Neutrophil (primary cell): Measurements from ENCODE around the gene FAIM2.

ENCODE experiments used
- H3K27ac ChIP-seq: fragments of 200-600 bp; sonication (generic); 2 replicates; pipeline ENCODE4 v1.5.1; 2016; ENCODE audit warnings: mild to moderate bottlenecking, moderate library complexity
- H3K27me3 ChIP-seq: fragments of 200-600 bp; sonication (generic); 2 replicates; pipeline ENCODE4 v1.6.0; 2016; ENCODE audit warnings: mild to moderate bottlenecking
- H3K36me3 ChIP-seq: fragments of 200-600 bp; sonication (generic); 2 replicates; pipeline ENCODE4 v1.5.1; 2017
- H3K4me1 ChIP-seq, 2 experiments: fragments of 200-600 bp in 1 of 2; sonication (generic) in 1 of 2; 1 replicate in 1 of 2; 2 replicates in 1 of 2; pipeline versions ENCODE4 v1.5.1 to v1.6.1; 2013 to 2016; ENCODE audit warnings: low read depth in 1 of 2, low read length in 1 of 2, mild to moderate bottlenecking in 1 of 2, moderate library complexity in 1 of 2; ENCODE audit not compliant: control insufficient read depth in 1 of 2, insufficient read depth in 1 of 2
- H3K4me3 ChIP-seq, 2 experiments: fragments of 200-600 bp in 1 of 2; sonication (generic) in 1 of 2; 1 replicate in 1 of 2; 2 replicates in 1 of 2; pipeline ENCODE4 v1.5.1; 2013 to 2016; ENCODE audit warnings: low read depth in 1 of 2, low read length in 1 of 2, mild to moderate bottlenecking in 1 of 2, moderate library complexity in 1 of 2
- H3K9me3 ChIP-seq: fragments of 200-600 bp; sonication (generic); 2 replicates; pipeline ENCODE4 v1.5.1; 2016
- TF ChIP-seq, protein P1 (sequence below): fragments of 200-600 bp; sonication (generic); IDR thresholded peaks from 2 replicates; pipeline ENCODE4 v1.5.1; 2016; ENCODE audit warnings: antibody characterized with exemption

FAIM2 gene

DNA sequence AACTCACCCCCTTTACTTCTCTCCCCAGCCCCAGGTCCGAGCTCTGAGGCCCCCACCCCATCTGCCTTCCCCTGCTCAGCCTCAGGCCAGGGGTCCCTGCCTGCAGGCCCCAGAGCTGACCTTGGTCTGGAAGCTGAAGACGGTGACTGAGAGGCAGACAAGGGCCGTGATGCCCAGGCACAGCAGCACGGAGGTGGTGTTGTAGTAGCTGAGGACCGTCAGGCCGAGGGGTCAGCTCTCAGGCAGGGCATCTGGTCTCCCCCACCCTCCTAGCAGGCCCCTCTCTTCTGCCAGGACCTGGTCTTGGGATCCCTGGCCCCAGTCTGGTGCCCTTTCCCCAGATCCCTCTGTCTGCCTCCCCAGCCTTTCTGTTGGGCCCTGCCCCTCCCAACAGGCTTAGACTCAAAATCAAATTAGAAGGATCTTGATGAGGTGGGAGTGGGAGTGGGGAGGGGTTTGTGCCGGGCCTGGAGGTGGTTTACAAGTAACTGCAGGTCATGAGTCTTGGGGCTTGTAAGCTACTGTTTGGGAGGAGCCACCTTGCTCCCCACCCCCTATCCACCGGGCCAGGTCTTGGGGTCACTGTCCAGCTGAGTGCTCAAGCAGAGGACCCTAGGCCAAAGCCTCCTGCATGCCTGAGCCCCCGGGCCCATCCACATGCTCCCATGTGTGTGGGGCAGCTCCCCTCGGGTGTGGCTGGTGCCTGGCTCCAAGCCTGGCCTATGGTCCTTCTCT is 14.2 kb downstream of the FAIM2 start:
- H3K9me3 ChIP-seq: no peaks in the 10 kb centered on the region
- TF ChIP-seq, protein P1, sequence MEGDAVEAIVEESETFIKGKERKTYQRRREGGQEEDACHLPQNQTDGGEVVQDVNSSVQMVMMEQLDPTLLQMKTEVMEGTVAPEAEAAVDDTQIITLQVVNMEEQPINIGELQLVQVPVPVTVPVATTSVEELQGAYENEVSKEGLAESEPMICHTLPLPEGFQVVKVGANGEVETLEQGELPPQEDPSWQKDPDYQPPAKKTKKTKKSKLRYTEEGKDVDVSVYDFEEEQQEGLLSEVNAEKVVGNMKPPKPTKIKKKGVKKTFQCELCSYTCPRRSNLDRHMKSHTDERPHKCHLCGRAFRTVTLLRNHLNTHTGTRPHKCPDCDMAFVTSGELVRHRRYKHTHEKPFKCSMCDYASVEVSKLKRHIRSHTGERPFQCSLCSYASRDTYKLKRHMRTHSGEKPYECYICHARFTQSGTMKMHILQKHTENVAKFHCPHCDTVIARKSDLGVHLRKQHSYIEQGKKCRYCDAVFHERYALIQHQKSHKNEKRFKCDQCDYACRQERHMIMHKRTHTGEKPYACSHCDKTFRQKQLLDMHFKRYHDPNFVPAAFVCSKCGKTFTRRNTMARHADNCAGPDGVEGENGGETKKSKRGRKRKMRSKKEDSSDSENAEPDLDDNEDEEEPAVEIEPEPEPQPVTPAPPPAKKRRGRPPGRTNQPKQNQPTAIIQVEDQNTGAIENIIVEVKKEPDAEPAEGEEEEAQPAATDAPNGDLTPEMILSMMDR: no peak
- no peak overlapping the region for H3K4me3 ChIP-seq
- H3K27ac ChIP-seq: no peak overlapping the region
- no peaks in the 10 kb centered on the region for H3K36me3 ChIP-seq
- H3K27me3 ChIP-seq: peaks cover 41% of the 10 kb centered on the region
- no peaks in the 10 kb centered on the region for H3K4me1 ChIP-seq

DNA sequence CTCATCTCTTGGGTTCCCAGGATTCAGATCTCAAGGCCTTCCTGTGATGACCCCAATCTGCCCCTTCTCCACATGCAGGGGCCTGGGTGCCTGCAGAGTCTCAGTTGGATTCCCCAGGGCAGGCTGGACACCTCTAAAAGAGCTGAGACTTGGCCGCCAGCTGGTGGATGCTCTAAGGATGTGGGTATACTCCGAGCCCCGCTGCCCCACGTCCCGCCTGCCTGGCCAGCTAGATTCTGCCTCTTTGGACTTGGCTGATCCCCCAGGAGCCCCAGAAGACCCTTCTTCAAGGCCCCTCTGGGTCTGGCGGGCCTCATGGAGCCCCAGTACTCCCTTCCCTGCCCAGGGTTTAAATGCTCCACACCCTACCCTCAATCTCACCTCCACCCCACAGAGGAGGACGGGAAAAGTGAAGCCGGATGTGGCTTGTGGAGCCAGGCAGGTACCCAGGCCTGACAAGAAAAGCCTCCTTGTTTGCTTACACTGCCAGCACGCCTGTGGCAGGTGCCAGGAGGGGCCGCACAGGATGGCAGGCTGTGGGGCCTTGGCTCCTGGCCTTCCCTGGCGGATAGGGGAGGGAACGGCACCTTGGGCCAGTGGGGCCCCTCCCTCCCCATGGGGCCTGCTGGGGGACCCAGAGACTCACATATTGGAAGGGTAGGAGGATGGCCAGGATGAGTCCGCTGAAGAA is 15.1 kb downstream of the FAIM2 start:
- no peak overlapping the region for H3K27ac ChIP-seq
- H3K27me3 ChIP-seq: peaks cover 48% of the 10 kb centered on the region
- H3K9me3 ChIP-seq: no peaks in the 10 kb centered on the region
- no peaks in the 10 kb centered on the region for H3K4me1 ChIP-seq
- no peaks in the 10 kb centered on the region for H3K36me3 ChIP-seq
- TF ChIP-seq, protein P1: no peak
- no peak overlapping the region for H3K4me3 ChIP-seq

DNA sequence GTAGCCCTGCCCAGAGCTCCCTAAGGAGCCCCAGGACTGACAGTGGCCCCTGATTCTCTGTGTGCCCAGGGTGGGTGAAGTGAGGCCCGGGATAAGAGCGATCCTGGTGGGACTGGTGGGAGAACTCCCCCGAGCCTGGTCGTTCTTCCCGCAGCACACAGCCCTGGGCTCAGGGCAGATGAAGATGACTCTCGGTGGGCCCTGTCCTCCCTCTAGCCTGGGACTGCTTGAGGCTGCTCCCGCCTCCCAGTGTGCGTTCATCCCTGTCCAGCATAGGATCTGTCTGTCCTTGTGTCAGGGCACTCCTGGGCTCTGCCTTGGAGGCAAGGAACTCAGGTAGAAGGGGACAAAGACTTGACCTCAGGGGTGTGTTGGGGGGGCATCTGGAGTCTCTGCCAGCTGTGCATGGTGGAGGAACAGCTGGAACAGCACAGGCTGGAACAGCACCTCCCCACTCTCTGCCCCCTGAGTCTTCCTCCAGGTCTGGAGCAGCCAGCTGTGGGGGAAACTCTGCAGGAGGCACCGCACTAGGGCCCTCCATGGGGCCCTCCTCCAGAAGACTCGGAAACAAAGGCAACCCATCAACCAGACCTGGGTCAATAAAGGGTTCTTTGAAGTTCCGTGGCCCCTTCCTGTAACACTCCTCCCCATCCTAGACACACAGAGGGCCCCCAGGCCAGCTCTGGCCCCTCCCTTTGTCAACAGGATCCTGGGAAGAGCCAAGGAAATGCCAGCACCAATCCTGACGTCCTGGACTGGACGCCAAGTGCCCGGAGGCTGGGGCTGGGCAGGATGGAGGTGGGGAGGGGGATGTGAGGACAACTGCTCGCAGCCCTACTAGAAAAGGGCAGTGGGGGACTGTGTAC is 15.9 kb downstream of the FAIM2 start:
- Histone ChIP-seq H3K9me3 (no peaks in the 10 kb centered on the region), H3K27me3 (peaks cover 49% of the 10 kb centered on the region), H3K4me1 (no peaks in the 10 kb centered on the region), H3K36me3 (no peaks in the 10 kb centered on the region), H3K27ac (no peak overlapping the region), H3K4me3 (no peak overlapping the region)
- TF ChIP-seq, protein P1: no peak

DNA sequence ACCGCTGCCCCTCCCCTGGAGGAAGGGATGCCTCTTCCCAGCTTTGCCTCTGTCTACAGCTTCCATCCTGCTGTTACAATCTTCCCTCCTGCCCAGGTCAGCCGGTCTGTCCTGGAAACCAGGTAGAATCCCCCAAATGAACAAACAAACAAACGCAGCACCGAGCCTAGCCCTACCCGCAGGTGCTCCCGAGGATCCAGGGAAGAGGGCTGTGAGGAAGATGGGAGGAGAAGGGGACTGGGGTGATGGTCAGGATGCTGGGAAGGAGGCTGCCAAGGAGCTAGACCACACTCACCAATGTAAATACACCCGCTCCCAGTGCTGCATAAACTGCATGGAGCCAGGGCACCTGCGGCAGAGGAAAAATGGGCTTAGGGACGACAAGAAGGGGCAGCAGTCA is 16.6 kb downstream of the FAIM2 start:
- no peak overlapping the region for H3K27ac ChIP-seq
- TF ChIP-seq, protein P1: no peak
- H3K9me3 ChIP-seq: no peaks in the 10 kb centered on the region
- peaks cover 44% of the 10 kb centered on the region for H3K27me3 ChIP-seq
- H3K4me1 ChIP-seq: no peaks in the 10 kb centered on the region
- no peaks in the 10 kb centered on the region for H3K36me3 ChIP-seq
- H3K4me3 ChIP-seq: no peak overlapping the region

DNA sequence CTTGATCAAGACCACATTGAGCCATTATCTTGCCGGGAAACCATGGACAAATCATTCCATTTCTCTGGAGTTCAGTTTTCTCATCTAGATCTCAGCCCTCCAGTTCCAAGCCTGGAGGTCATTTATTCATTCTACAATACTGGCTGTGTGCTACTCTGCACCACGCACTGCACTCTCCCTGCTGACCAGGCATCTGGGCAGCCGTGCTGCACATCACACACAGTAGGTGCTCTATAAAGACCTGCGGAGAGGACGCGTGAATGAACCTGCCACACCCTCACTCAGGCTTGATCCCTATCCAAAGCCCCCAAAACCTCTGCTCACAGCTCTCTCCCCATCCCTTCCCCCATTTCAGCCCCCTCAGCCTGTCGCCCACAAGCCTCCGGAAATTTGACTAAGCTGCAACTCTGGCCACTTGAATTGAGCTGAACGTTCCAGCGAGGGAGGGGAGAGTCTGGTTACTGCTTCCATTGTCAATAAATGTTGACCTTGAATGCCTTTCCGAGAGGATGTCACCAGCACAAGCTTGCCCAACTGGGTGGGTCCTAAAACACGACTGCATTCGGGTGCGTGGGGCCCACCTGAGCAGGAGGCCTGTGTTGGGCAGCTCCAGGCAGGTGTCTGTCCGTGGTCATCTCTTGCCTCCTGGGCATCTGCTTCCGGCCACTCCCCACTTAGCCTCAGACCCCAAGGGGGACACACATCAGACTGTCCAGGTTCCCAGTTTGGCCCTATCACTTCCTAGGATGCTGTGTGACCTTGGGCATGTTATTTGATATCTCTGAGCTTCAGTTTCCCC is 17.8 kb downstream of the FAIM2 start:
- H3K27me3 ChIP-seq: peaks cover 44% of the 10 kb centered on the region
- H3K4me3 ChIP-seq: no peak overlapping the region
- no peaks in the 10 kb centered on the region for H3K36me3 ChIP-seq
- no peaks in the 10 kb centered on the region for H3K4me1 ChIP-seq
- no peak overlapping the region for H3K27ac ChIP-seq
- no peaks in the 10 kb centered on the region for H3K9me3 ChIP-seq
- TF ChIP-seq, protein P1: no peak
